GM03348 (cell line): ENCODE measurements around the gene LSM14A.
"Not testable (repeated sequence)": the region's sequence is repeated elsewhere in the genome, so short reads cannot be mapped to it uniquely, and the experiment has no call there.

ENCODE experiments used
- DNase-seq: peaks from one replicate; pipeline ENCODE4 v3.0.0; 2012; ENCODE audit warnings: low spot score

LSM14A gene

GRCh38 chr19:34189917-34190425, 17.7 kb downstream of the LSM14A start:
- no peak for DNase-seq

GRCh38 chr19:34191355-34191962, 19.2 kb downstream of the LSM14A start:
- DNase-seq = no peak

- no peak for DNase-seq
These were observed 21.1 kb downstream of the LSM14A start for GRCh38 chr19:34193439-34193838.

- DNase-seq = no peak
These were observed 21.6 kb downstream of the LSM14A start for GRCh38 chr19:34193876-34194275.

- DNase-seq = no peak
These were observed 28.8 kb downstream of the LSM14A start for GRCh38 chr19:34201133-34201532.

GRCh38 chr19:34205324-34205723, 33.0 kb downstream of the LSM14A start:
- DNase-seq = not testable (repeated sequence)

GRCh38 chr19:34208291-34208884, 36.1 kb downstream of the LSM14A start:
- DNase-seq = no peak

- DNase-seq = no peak
These were observed 37.4 kb downstream of the LSM14A start for GRCh38 chr19:34209726-34210125.

- no peak for DNase-seq
These were observed 41.0 kb downstream of the LSM14A start for GRCh38 chr19:34213283-34213682.

- DNase-seq = no peak
These were observed 41.7 kb downstream of the LSM14A start for GRCh38 chr19:34214040-34214439.

- no peak for DNase-seq
These were observed 42.8 kb downstream of the LSM14A start for GRCh38 chr19:34215006-34215665.

- DNase-seq = no peak
These were observed 43.3 kb downstream of the LSM14A start for GRCh38 chr19:34215666-34216038.

- DNase-seq = not testable (repeated sequence)
These were observed 44.5 kb downstream of the LSM14A start for GRCh38 chr19:34216745-34217219.

GRCh38 chr19:34217952-34218817, 45.9 kb downstream of the LSM14A start:
- peak; percentile 78 for DNase-seq

- DNase-seq = no peak
These were observed 46.5 kb downstream of the LSM14A start for GRCh38 chr19:34218818-34219164.

GRCh38 chr19:34220472-34221063, 48.3 kb downstream of the LSM14A start:
- DNase-seq = peak; percentile 62

- DNase-seq = no peak
These were observed 50.1 kb downstream of the LSM14A start for GRCh38 chr19:34222386-34222785.

- no peak for DNase-seq
These were observed 52.8 kb downstream of the LSM14A start for GRCh38 chr19:34224996-34225658.

- DNase-seq = no peak
These were observed 53.3 kb downstream of the LSM14A start for GRCh38 chr19:34225659-34226015.

GRCh38 chr19:34226036-34226435, 53.7 kb downstream of the LSM14A start:
- DNase-seq = no peak

GRCh38 chr19:34228347-34228746, 56.0 kb downstream of the LSM14A start:
- no peak for DNase-seq

GRCh38 chr19:34228762-34229161, 56.5 kb downstream of the LSM14A start:
- no peak for DNase-seq
